PC-9 (cell line): ENCODE data around the gene LYPLAL1. TPM values are rescaled to one million over a fixed set of nuclear protein-coding genes. Genes with fewer than 3 reads are reported as not detected.

Source experiments
- BruUV-seq: library from RNA; stranded (reverse); fragments of 400-500 nt; replicated peaks from 2 replicates; lab custom pipeline; 2021; lab: Mats Ljungman, UMichigan
- CTCF ChIA-PET: fragments of 300-600 bp; sonication (Branson Sonifier 250); formaldehyde crosslinking; loops from one replicate; lab custom pipeline; 2022; ENCODE audit warnings: antibody characterized with exemption; lab: Charles Lee
- POLR2A ChIA-PET: fragments of 300-600 bp; sonication (Branson Sonifier 250); formaldehyde crosslinking; loops from one replicate; lab custom pipeline; 2022; ENCODE audit warnings: antibody characterized with exemption; ENCODE audit not compliant: unreplicated experiment; lab: Charles Lee
- DNase-seq, 2 experiments: peaks; one replicate each; pipeline versions ENCODE4 v3.0.0 to v3.0.0-alpha.2; 2015 to 2022; ENCODE audit warnings: mixed read lengths in 1 of 2
- H2AFZ ChIP-seq: fragments of 200-600 bp; sonication (generic); 2 replicates; pipeline ENCODE4 v1.8.1; 2017; ENCODE audit warnings: antibody characterized with exemption
- H3F3A ChIP-seq: fragments of 200-600 bp; sonication (generic); 2 replicates; pipeline ENCODE4 v1.8.1; 2017; ENCODE audit warnings: antibody characterized with exemption, mild to moderate bottlenecking, low read depth; ENCODE audit not compliant: insufficient read depth
- H3K27ac ChIP-seq: fragments of 200-600 bp; sonication (generic); 2 replicates; pipeline ENCODE4 v1.6.1; 2016; ENCODE audit warnings: mixed run types
- H3K27me3 ChIP-seq: fragments of 200-600 bp; sonication (generic); 2 replicates; pipeline ENCODE4 v1.6.1; 2016; ENCODE audit warnings: low read depth, mixed run types; ENCODE audit not compliant: insufficient read depth
- H3K36me3 ChIP-seq: fragments of 200-600 bp; sonication (generic); 2 replicates; pipeline ENCODE4 v1.6.1; 2016; ENCODE audit warnings: low read depth, mixed run types
- H3K4me1 ChIP-seq: fragments of 200-600 bp; sonication (generic); replicated peaks from 2 replicates; pipeline ENCODE4 v1.6.1; 2016; ENCODE audit warnings: mixed run types; ENCODE audit not compliant: insufficient read depth
- H3K4me2 ChIP-seq: fragments of 200-600 bp; sonication (generic); 2 replicates; pipeline ENCODE4 v1.6.1; 2017; ENCODE audit warnings: mixed run types
- H3K4me3 ChIP-seq: fragments of 200-600 bp; sonication (generic); 2 replicates; pipeline ENCODE4 v1.6.1; 2016; ENCODE audit warnings: mixed run types
- H3K79me2 ChIP-seq: fragments of 200-600 bp; sonication (generic); 2 replicates; pipeline ENCODE4 v1.6.1; 2017; ENCODE audit warnings: low read depth, mixed run types
- H3K9me2 ChIP-seq: fragments of 200-600 bp; sonication (generic); 2 replicates; pipeline ENCODE4 v1.8.1; 2017; ENCODE audit warnings: mild to moderate bottlenecking; ENCODE audit not compliant: insufficient read depth
- H3K9me3 ChIP-seq: fragments of 200-600 bp; sonication (generic); 2 replicates; pipeline ENCODE4 v1.8.1; 2016; ENCODE audit warnings: low read depth; ENCODE audit not compliant: insufficient read depth
- H4K20me1 ChIP-seq: fragments of 200-600 bp; sonication (generic); 2 replicates; pipeline ENCODE4 v1.8.1; 2017; ENCODE audit not compliant: insufficient read depth
- EZH2 ChIP-seq: fragments of 200-600 bp; sonication (generic); IDR thresholded peaks from 2 replicates; pipeline ENCODE4 v1.8.0; 2017; ENCODE audit warnings: antibody characterized with exemption, low read depth
- intact Hi-C: fragments of 100-400 bp; cut with micrococcal nuclease; formaldehyde crosslinking; loops from one replicate; pipeline ENCODE4 v1.10.0; 2022; ENCODE audit not compliant: unreplicated experiment
- total RNA-seq: library from RNA; stranded (reverse); gene quantifications from 2 replicates; pipeline ENCODE4 v1.2.3, GENCODE V29; 2021
- TF ChIP-seq, protein P1 (sequence below): fragments of 200-600 bp; sonication (generic); conservative IDR thresholded peaks from 2 replicates; pipeline ENCODE4 v1.6.1; 2017; ENCODE audit warnings: mixed run types, antibody characterized with exemption, mild to moderate bottlenecking, moderate library complexity

Gene LYPLAL1
- total RNA-seq, 1 experiment from 2014 or later: 57.0 TPM

DNA sequence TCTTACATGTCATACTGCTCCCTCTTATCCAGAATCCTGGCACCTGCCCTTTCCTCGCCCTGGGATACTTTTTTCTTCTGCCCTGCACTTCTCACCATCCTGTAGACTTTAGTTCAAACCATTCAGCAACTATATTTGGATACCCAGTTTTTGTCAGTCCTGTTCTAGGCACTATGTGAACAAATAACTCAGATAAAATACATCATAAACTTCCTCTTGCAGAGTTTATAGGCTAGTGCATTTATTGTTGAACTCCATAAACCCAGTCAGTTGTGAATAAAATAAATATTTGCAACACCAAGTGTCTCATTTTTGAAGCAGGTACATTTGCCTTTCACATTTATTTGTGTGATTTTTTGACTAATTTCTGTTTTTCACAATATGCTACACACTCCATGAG, 4.3 kb downstream of the LYPLAL1 start:
- H3K36me3 ChIP-seq: peaks cover 9% of the 10 kb centered on the region
- H3K4me1 ChIP-seq: peaks cover 20% of the 10 kb centered on the region
- peaks cover 23% of the 10 kb centered on the region for H3K79me2 ChIP-seq
- ChIA-PET POLR2A (no interaction called here), CTCF (no interaction called here)
- DNase-seq: no peak
- TF ChIP-seq, protein P1, sequence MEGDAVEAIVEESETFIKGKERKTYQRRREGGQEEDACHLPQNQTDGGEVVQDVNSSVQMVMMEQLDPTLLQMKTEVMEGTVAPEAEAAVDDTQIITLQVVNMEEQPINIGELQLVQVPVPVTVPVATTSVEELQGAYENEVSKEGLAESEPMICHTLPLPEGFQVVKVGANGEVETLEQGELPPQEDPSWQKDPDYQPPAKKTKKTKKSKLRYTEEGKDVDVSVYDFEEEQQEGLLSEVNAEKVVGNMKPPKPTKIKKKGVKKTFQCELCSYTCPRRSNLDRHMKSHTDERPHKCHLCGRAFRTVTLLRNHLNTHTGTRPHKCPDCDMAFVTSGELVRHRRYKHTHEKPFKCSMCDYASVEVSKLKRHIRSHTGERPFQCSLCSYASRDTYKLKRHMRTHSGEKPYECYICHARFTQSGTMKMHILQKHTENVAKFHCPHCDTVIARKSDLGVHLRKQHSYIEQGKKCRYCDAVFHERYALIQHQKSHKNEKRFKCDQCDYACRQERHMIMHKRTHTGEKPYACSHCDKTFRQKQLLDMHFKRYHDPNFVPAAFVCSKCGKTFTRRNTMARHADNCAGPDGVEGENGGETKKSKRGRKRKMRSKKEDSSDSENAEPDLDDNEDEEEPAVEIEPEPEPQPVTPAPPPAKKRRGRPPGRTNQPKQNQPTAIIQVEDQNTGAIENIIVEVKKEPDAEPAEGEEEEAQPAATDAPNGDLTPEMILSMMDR: no peak
- no peak for TF ChIP-seq EZH2
- no peaks in the 10 kb centered on the region for H3F3A ChIP-seq
- H3K9me2 ChIP-seq: no peaks in the 10 kb centered on the region
- no peak overlapping the region for H3K27ac ChIP-seq
- H3K9me3 ChIP-seq: no peaks in the 10 kb centered on the region
- H4K20me1 ChIP-seq: no peaks in the 10 kb centered on the region
- no TSS peak for BruUV-seq
- intact Hi-C loops: loop anchor here (10.0 kb wide), 1 partner anchor 683 kb away; no protein-coding TSS in a partner anchor
- H3K4me2 ChIP-seq: no peak overlapping the region
- H3K4me3 ChIP-seq: no peak overlapping the region
- no peaks in the 10 kb centered on the region for H3K27me3 ChIP-seq
- H2AFZ ChIP-seq: no peak overlapping the region

DNA sequence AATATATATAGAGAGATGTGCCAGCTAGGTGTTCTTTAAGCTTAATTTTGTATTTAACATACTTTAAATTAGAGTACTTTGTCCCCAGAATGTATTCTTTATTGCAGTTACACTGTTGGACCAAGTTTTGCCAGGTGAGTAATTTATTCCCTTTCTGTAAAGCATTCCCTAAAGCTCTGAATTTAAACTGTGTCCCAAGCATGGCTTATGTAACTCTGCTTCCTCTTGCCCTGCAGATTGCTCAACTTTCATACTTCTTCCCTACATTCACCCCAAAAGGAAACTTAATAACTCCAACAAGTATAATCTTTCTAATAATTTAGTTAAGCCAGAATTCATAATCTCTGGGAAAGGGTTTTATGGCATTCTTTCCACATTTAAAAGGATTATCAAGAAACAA, 5.6 kb downstream of the LYPLAL1 start:
- Histone ChIP-seq H3F3A (no peaks in the 10 kb centered on the region), H3K4me3 (no peak overlapping the region), H3K27ac (peak overlapping the region; percentile 6; the same call in 1 of the 2 replicates), H4K20me1 (no peaks in the 10 kb centered on the region), H3K4me2 (no peak overlapping the region), H3K9me3 (no peaks in the 10 kb centered on the region), H3K4me1 (peaks cover 15% of the 10 kb centered on the region), H3K27me3 (no peaks in the 10 kb centered on the region), H2AFZ (no peak overlapping the region), H3K79me2 (peaks cover 19% of the 10 kb centered on the region), H3K36me3 (peaks cover 9% of the 10 kb centered on the region), H3K9me2 (no peaks in the 10 kb centered on the region)
- ChIA-PET POLR2A (interaction anchor here (0.5 kb wide), 1 partner anchor 180 kb away, joined by 5 read pairs; no protein-coding TSS in a partner anchor), CTCF (no interaction called here)
- intact Hi-C loops: loop anchor here (10.0 kb wide), 1 partner anchor 684 kb away; no protein-coding TSS in a partner anchor
- BruUV-seq: no TSS peak
- no peak for DNase-seq
- TF ChIP-seq, protein P1: no peak
- no peak for TF ChIP-seq EZH2

DNA sequence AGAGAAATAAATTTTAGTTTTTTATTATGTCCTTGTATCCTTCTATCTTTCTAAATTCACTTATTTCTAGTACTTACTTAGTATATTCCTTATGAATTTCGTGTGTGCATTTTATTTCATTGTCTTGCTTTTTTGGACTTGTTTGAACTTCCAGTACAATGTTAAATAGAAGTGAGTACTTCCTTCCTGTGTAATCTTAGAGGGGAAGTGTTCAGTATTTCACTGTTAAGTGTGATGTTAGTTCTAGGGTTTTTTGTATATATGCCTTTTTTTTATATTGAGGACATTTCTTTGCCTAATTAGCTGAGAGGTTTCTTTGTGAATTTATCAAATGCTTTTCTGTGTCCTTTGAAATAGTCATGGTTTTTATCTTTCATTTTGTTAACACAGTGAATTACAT, 10.7 kb downstream of the LYPLAL1 start:
- H3K36me3 ChIP-seq: peaks cover 10% of the 10 kb centered on the region
- H3K9me2 ChIP-seq: no peaks in the 10 kb centered on the region
- no peak overlapping the region for H3K27ac ChIP-seq
- H3K27me3 ChIP-seq: no peaks in the 10 kb centered on the region
- H3K4me2 ChIP-seq: no peak overlapping the region
- H3K4me1 ChIP-seq: no peaks in the 10 kb centered on the region
- TF ChIP-seq, protein P1: no peak
- no peak for TF ChIP-seq EZH2
- no peak for DNase-seq
- H3K79me2 ChIP-seq: peaks cover 13% of the 10 kb centered on the region
- intact Hi-C loops: no loop called here
- ChIA-PET POLR2A (no interaction called here), CTCF (no interaction called here)
- no peaks in the 10 kb centered on the region for H3K9me3 ChIP-seq
- no peaks in the 10 kb centered on the region for H3F3A ChIP-seq
- H3K4me3 ChIP-seq: no peak overlapping the region
- BruUV-seq: no TSS peak
- no peaks in the 10 kb centered on the region; the same call in 1 of the 2 replicates for H4K20me1 ChIP-seq
- H2AFZ ChIP-seq: no peak overlapping the region
